ENCODE data around the gene VPS45.
A peak's percentile ranks its signal among the peaks of the same experiment; 100 is the strongest.
"Not testable (repeated sequence)": the region's sequence is repeated elsewhere in the genome, so short reads cannot be mapped to it uniquely, and the experiment has no call there.

The VPS45 gene

GRCh38 chr1:150179867-150180266, 112.3 kb downstream of the VPS45 start:
- FAIRE-seq (no peak), DNase-seq (ENCODE audit: extremely low spot score, insufficient read length, low read depth) (no peak)

- DNase-seq (ENCODE audit: extremely low spot score, insufficient read length, low read depth) (no peak), FAIRE-seq (no peak)
These were observed 112.9 kb downstream of the VPS45 start for GRCh38 chr1:150180474-150180873.

GRCh38 chr1:150182247-150182646, 114.7 kb downstream of the VPS45 start:
- DNase-seq (ENCODE audit: extremely low spot score, insufficient read length, low read depth) (no peak), FAIRE-seq (no peak)

GRCh38 chr1:150183061-150183460, 115.5 kb downstream of the VPS45 start:
- FAIRE-seq (no peak), DNase-seq (ENCODE audit: extremely low spot score, insufficient read length, low read depth) (no peak)

- FAIRE-seq: no peak
These were observed 117.9 kb downstream of the VPS45 start for GRCh38 chr1:150185481-150185880.

GRCh38 chr1:150186438-150186788, 118.8 kb downstream of the VPS45 start:
- FAIRE-seq; DNase-seq (ENCODE audit: extremely low spot score, insufficient read length, low read depth): not testable (repeated sequence)

More at GRCh38 chr1:150185481-150185880, 117.9 kb downstream of the VPS45 start:
- no peak for DNase-seq (ENCODE audit: extremely low spot score, insufficient read length, low read depth)

- DNase-seq (ENCODE audit: extremely low spot score, insufficient read length, low read depth) (no peak), FAIRE-seq (peak; percentile 26)
These were observed 119.4 kb downstream of the VPS45 start for GRCh38 chr1:150186789-150187559.

- DNase-seq (ENCODE audit: extremely low spot score, insufficient read length, low read depth) (no peak), FAIRE-seq (no peak)
These were observed 120.0 kb downstream of the VPS45 start for GRCh38 chr1:150187560-150187931.

- no peak for FAIRE-seq
- DNase-seq (ENCODE audit: extremely low spot score, insufficient read length, low read depth): no peak
These were observed 124.4 kb downstream of the VPS45 start for GRCh38 chr1:150192012-150192411.

GRCh38 chr1:150194381-150195031, 126.9 kb downstream of the VPS45 start:
- DNase-seq (ENCODE audit: extremely low spot score, insufficient read length, low read depth) (no peak), FAIRE-seq (no peak)
